ENCODE data around the gene SYTL2.
"Not testable (repeated sequence)": the region's sequence is repeated elsewhere in the genome, so short reads cannot be mapped to it uniquely, and the experiment has no call there.

The SYTL2 gene

DNA sequence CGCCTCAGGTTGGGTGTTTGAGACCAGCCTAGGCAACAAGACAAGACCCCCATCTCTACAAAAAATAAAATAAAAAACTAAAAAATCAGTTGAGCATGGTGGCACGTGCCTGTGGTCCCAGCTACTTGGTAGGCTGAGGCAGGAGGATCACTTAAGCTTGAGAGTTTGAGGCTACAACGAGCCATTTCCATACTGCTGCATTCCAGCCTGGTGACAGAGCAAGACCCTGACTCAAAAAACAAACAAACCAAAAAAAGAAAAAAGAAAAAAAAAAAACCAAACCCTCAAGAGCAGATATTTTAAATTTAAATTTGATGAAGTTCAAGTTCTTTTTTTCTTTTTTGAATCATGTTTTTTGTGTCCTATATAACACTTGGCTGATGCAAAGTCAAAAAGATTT is 37.1 kb upstream of the SYTL2 start:
- no peaks in the 10 kb centered on the region for H3K36me3 ChIP-seq (ENCODE audit: control insufficient read depth, insufficient read depth, low read length)
- no peaks in the 10 kb centered on the region for H3K4me1 ChIP-seq (ENCODE audit: control insufficient read depth, insufficient read depth, low read length)
- H3K9ac ChIP-seq (ENCODE audit: low read depth, low read length): no peak overlapping the region
- no peak overlapping the region for H3K4me3 ChIP-seq (ENCODE audit: low read depth, low read length)
- H3K27ac ChIP-seq (ENCODE audit: low read depth, low read length): no peak overlapping the region
- H3K27me3 ChIP-seq (ENCODE audit: control insufficient read depth, insufficient read depth, low read length): no peaks in the 10 kb centered on the region
- peaks cover 17% of the 10 kb centered on the region for H3K9me3 ChIP-seq (ENCODE audit: control insufficient read depth, insufficient read depth, low read length)

DNA sequence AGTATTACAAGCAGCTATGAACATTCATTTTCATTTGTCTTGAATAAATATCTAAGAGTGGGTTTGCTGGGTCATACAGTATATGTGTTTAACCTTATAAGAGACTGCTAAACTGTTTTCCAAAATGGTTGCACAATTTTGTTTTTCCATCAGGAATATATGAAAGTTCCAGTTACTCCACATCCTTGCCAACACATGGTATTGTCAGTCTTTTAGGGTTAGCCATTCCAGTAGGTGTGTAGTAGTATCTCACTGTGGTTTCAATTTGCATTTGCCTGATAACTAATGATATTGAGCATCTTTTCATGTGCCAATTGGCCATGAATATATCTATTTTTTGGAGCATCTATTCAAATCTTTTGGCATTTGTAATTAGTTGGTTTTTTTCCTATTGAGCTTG is 36.5 kb upstream of the SYTL2 start:
- Histone ChIP-seq H3K4me1 (ENCODE audit: control insufficient read depth, insufficient read depth, low read length) (no peaks in the 10 kb centered on the region), H3K36me3 (ENCODE audit: control insufficient read depth, insufficient read depth, low read length) (no peaks in the 10 kb centered on the region), H3K9me3 (ENCODE audit: control insufficient read depth, insufficient read depth, low read length) (peaks cover 17% of the 10 kb centered on the region), H3K4me3 (ENCODE audit: low read depth, low read length) (no peak overlapping the region), H3K27ac (ENCODE audit: low read depth, low read length) (no peak overlapping the region), H3K27me3 (ENCODE audit: control insufficient read depth, insufficient read depth, low read length) (no peaks in the 10 kb centered on the region), H3K9ac (ENCODE audit: low read depth, low read length) (no peak overlapping the region)

DNA sequence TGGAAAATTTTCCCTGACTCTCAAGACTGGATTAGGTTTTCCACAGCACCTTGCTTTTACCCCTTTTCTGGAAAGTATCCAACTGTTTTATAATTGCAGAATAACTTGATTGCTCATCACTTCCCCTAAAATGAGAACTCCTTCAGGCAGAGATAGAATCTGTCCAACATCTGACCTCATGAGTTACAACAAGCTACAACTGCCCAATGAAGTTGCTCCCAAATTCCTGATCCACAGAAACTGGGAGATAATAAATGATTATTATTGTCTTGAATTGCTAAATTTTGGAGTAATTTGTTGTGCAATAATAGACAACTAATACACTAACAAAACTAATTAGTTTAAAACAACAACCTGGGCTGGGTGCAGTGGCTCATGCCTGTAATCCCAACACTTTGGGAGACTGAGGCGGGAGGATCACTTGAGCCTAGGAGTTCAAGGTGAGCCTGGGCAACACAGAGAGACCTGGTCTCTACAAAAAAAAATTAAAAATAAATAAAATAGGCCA is 34.2 kb upstream of the SYTL2 start:
- no peak overlapping the region for H3K27ac ChIP-seq (ENCODE audit: low read depth, low read length)
- no peaks in the 10 kb centered on the region for H3K4me1 ChIP-seq (ENCODE audit: control insufficient read depth, insufficient read depth, low read length)
- H3K9me3 ChIP-seq (ENCODE audit: control insufficient read depth, insufficient read depth, low read length): peaks cover 4% of the 10 kb centered on the region; the same call in 1 of the 2 replicates
- no peak overlapping the region for H3K4me3 ChIP-seq (ENCODE audit: low read depth, low read length)
- H3K9ac ChIP-seq (ENCODE audit: low read depth, low read length): no peak overlapping the region
- H3K36me3 ChIP-seq (ENCODE audit: control insufficient read depth, insufficient read depth, low read length): no peaks in the 10 kb centered on the region
- H3K27me3 ChIP-seq (ENCODE audit: control insufficient read depth, insufficient read depth, low read length): no peaks in the 10 kb centered on the region

DNA sequence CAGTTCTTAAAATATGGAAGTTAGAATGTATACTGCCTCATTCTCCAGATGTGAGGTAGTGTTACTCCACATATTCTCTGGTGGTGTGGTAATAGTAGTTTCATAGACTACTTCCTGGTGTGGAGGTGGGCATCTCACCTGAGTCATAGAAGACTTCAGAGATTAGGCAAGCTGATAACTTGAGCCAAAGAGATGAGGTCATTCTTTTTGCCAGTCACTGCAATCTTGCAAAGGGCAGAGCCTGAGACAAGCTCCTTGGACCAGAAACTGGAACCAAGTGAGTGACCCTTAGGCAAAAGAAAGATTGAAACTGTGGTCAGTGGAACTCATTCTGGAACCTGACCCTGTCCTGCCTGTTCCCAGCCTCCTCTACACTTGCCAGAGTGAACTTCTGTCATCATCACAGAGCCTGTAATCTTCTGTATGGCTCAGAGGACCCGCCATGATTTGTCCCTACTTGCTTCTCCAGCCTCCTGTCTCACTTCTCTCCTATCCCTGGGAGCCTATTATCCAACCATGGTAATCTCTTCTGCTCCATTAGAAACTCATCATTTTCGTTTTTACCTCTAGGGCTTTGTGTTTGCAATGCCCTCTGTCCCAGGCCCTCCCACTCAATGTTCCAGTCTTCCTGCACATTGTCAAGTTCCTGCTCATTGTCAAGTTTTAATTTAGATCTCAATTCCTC is 33.6 kb upstream of the SYTL2 start:
- Histone ChIP-seq H3K27me3 (ENCODE audit: control insufficient read depth, insufficient read depth, low read length) (no peaks in the 10 kb centered on the region), H3K36me3 (ENCODE audit: control insufficient read depth, insufficient read depth, low read length) (no peaks in the 10 kb centered on the region), H3K9me3 (ENCODE audit: control insufficient read depth, insufficient read depth, low read length) (peaks cover 4% of the 10 kb centered on the region; the same call in 1 of the 2 replicates), H3K4me3 (ENCODE audit: low read depth, low read length) (no peak overlapping the region), H3K27ac (ENCODE audit: low read depth, low read length) (no peak overlapping the region), H3K9ac (ENCODE audit: low read depth, low read length) (no peak overlapping the region), H3K4me1 (ENCODE audit: control insufficient read depth, insufficient read depth, low read length) (no peaks in the 10 kb centered on the region)

DNA sequence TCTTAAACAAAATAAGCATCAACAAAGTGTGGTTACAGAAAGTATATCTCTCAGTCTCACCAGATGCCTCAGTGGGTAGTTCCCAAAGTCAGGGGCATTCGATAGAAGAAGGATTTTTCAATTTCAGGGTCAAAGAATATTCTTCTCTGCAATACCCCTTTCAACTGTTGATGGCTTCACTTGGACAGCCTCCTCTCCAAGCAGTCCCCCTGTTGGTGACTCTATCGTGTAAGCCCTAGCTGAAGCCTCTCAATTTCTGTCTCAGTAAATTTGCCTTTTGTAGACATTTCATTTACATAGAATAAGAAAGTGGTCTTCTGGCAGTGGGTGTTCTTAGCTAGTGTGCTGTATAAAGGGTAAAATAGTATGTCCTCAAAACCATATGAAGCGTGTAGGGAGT is 33.0 kb upstream of the SYTL2 start:
- no peak overlapping the region for H3K27ac ChIP-seq (ENCODE audit: low read depth, low read length)
- no peaks in the 10 kb centered on the region for H3K36me3 ChIP-seq (ENCODE audit: control insufficient read depth, insufficient read depth, low read length)
- no peaks in the 10 kb centered on the region for H3K27me3 ChIP-seq (ENCODE audit: control insufficient read depth, insufficient read depth, low read length)
- H3K9ac ChIP-seq (ENCODE audit: low read depth, low read length): no peak overlapping the region
- no peaks in the 10 kb centered on the region for H3K4me1 ChIP-seq (ENCODE audit: control insufficient read depth, insufficient read depth, low read length)
- peaks cover 4% of the 10 kb centered on the region; the same call in 1 of the 2 replicates for H3K9me3 ChIP-seq (ENCODE audit: control insufficient read depth, insufficient read depth, low read length)
- H3K4me3 ChIP-seq (ENCODE audit: low read depth, low read length): no peak overlapping the region

DNA sequence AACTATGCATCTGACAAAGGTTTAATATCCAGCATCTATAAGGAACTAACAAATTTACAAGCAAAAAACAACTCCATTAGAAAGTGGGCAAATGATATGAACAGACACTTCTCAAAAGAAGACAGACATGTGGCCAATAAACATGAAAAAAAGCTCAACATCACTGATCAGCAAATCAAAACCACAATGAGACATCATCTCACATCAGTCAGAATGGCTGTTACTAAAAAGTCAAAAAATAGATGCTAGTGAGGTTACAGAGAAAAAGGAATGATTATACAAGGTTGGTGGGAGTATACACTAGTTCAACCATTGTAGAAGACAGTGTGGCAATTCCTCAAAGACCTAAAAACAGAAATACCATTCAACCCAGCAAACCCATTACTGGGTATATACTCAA is 30.0 kb upstream of the SYTL2 start:
- not testable (repeated sequence) for H3K9me3 ChIP-seq (ENCODE audit: control insufficient read depth, insufficient read depth, low read length); H3K9ac ChIP-seq (ENCODE audit: low read depth, low read length); H3K4me3 ChIP-seq (ENCODE audit: low read depth, low read length); H3K27me3 ChIP-seq (ENCODE audit: control insufficient read depth, insufficient read depth, low read length); H3K36me3 ChIP-seq (ENCODE audit: control insufficient read depth, insufficient read depth, low read length); H3K27ac ChIP-seq (ENCODE audit: low read depth, low read length); H3K4me1 ChIP-seq (ENCODE audit: control insufficient read depth, insufficient read depth, low read length)

DNA sequence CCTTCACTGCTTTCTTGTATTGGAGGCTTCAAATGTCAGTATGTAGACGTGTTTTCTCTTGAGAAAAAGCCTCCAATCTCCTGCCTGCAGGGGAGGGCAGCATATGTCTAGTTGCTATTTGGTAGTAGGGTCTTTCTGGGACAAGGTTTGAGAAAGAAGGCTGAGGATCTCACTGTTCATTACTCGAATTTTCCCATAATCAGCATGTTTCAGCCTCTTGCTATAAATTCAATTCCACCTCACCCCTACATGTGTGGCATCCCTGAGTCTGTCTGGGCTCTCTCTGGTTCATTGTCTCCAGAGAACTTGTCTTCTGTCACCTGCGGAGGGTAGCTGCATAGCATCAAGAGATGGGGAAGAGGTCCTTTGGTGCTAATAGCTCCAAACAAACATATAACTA is 24.8 kb upstream of the SYTL2 start:
- H3K36me3 ChIP-seq (ENCODE audit: control insufficient read depth, insufficient read depth, low read length): no peaks in the 10 kb centered on the region
- H3K27ac ChIP-seq (ENCODE audit: low read depth, low read length): no peak overlapping the region
- H3K4me3 ChIP-seq (ENCODE audit: low read depth, low read length): no peak overlapping the region
- H3K9me3 ChIP-seq (ENCODE audit: control insufficient read depth, insufficient read depth, low read length): no peaks in the 10 kb centered on the region
- no peaks in the 10 kb centered on the region for H3K27me3 ChIP-seq (ENCODE audit: control insufficient read depth, insufficient read depth, low read length)
- peaks cover 10% of the 10 kb centered on the region for H3K4me1 ChIP-seq (ENCODE audit: control insufficient read depth, insufficient read depth, low read length)
- H3K9ac ChIP-seq (ENCODE audit: low read depth, low read length): no peak overlapping the region

DNA sequence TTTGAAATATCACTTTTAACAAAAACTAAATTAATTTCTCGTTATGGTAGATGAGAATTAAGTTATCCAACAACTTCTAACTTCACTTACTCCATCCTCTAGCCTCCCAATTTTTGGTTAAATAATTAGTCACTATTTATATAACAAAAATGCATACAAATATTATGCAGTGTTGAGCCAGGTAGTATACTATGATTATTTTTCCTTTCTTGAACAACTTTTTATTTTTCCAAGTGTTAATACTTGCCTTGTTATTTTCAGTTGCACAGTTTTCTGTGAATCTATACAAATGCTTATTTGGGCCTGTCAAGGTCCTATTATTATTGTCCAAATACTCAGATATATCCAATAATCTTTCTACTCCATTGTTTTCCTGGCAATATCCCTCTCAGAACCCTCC is 24.3 kb upstream of the SYTL2 start:
- Histone ChIP-seq H3K4me3 (ENCODE audit: low read depth, low read length) (no peak overlapping the region), H3K9ac (ENCODE audit: low read depth, low read length) (no peak overlapping the region), H3K27me3 (ENCODE audit: control insufficient read depth, insufficient read depth, low read length) (no peaks in the 10 kb centered on the region), H3K4me1 (ENCODE audit: control insufficient read depth, insufficient read depth, low read length) (peaks cover 11% of the 10 kb centered on the region), H3K36me3 (ENCODE audit: control insufficient read depth, insufficient read depth, low read length) (no peaks in the 10 kb centered on the region), H3K27ac (ENCODE audit: low read depth, low read length) (no peak overlapping the region), H3K9me3 (ENCODE audit: control insufficient read depth, insufficient read depth, low read length) (no peaks in the 10 kb centered on the region)

DNA sequence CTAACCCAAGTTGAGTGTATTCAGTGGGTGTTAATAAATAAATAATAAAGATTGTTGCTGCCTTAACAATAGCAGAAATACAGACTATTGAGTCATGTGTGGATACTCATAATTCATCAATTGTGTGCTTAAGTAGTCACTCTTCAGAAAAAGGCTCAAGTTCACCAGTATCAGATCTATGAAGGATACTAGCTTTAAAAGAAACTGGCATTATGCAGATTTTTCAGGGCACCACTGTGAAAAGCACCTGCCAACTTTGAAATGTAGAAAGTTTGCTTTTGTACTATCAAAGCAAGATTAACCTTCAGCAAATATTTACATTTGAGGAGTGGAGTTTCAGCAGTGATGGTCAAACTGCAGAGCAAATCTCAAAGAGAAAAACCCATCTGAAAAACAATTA is 20.1 kb upstream of the SYTL2 start:
- Histone ChIP-seq H3K27ac (ENCODE audit: low read depth, low read length) (no peak overlapping the region), H3K36me3 (ENCODE audit: control insufficient read depth, insufficient read depth, low read length) (no peaks in the 10 kb centered on the region), H3K4me1 (ENCODE audit: control insufficient read depth, insufficient read depth, low read length) (peaks cover 11% of the 10 kb centered on the region), H3K4me3 (ENCODE audit: low read depth, low read length) (no peak overlapping the region), H3K9me3 (ENCODE audit: control insufficient read depth, insufficient read depth, low read length) (no peaks in the 10 kb centered on the region), H3K9ac (ENCODE audit: low read depth, low read length) (no peak overlapping the region), H3K27me3 (ENCODE audit: control insufficient read depth, insufficient read depth, low read length) (no peaks in the 10 kb centered on the region)

DNA sequence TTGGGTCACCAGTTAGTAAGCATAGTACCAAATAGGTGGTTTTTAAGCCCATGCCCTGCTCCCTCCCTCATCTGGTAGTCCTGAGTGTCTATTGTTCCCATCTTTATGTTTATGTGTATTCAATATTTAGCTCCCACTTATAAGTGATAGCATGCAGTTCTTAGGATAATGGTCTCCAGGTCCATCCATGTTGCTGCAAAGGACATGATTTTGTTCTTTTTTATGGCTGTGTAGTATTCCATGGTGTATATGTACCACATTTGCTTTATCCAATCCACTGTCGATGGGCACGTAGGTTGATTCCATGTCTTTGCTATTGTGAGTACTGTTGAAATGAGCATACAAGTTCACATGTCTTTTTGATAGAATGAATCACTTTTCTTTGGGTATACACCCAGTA is 18.2 kb upstream of the SYTL2 start:
- peaks cover 11% of the 10 kb centered on the region for H3K4me1 ChIP-seq (ENCODE audit: control insufficient read depth, insufficient read depth, low read length)
- no peak overlapping the region for H3K27ac ChIP-seq (ENCODE audit: low read depth, low read length)
- H3K9ac ChIP-seq (ENCODE audit: low read depth, low read length): no peak overlapping the region

DNA sequence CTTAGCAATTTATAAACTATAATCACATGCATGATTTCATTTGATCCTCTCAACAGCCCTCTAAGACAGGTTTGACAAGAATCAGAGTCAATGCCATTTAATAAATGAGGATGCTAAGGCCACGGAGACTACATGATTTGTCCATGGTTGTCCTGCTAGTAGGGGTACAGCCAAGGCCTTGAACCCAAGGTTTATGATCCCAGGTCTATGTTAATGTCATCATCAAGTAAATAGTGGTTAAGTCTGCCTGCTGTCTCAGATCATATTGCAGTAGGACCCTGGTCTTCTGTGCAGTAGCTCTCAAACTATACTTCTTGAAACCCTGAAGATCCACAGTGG is 17.7 kb upstream of the SYTL2 start:
- no peaks in the 10 kb centered on the region for H3K36me3 ChIP-seq (ENCODE audit: control insufficient read depth, insufficient read depth, low read length)
- no peaks in the 10 kb centered on the region for H3K27me3 ChIP-seq (ENCODE audit: control insufficient read depth, insufficient read depth, low read length)
- H3K4me3 ChIP-seq (ENCODE audit: low read depth, low read length): no peak overlapping the region
- no peaks in the 10 kb centered on the region for H3K9me3 ChIP-seq (ENCODE audit: control insufficient read depth, insufficient read depth, low read length)
- H3K9ac ChIP-seq (ENCODE audit: low read depth, low read length): no peak overlapping the region
- H3K27ac ChIP-seq (ENCODE audit: low read depth, low read length): no peak overlapping the region
- peaks cover 11% of the 10 kb centered on the region for H3K4me1 ChIP-seq (ENCODE audit: control insufficient read depth, insufficient read depth, low read length)

More for the DNA sequence above, 18.2 kb upstream of the SYTL2 start:
- Histone ChIP-seq H3K4me3 (ENCODE audit: low read depth, low read length) (no peak overlapping the region), H3K9me3 (ENCODE audit: control insufficient read depth, insufficient read depth, low read length) (no peaks in the 10 kb centered on the region), H3K36me3 (ENCODE audit: control insufficient read depth, insufficient read depth, low read length) (no peaks in the 10 kb centered on the region), H3K27me3 (ENCODE audit: control insufficient read depth, insufficient read depth, low read length) (no peaks in the 10 kb centered on the region)
